Stimulated activated CD8-positive, alpha-beta memory T cell treated with anti-CD3 and anti-CD28 coated beads, Interleukin-12 subunit alpha, Interleukin-12 subunit beta, amount 100 ng/mL, for 4 hours (primary cell): ENCODE measurements around the gene TMEM14A.

Source experiments
- DNase-seq: peaks from one replicate; pipeline ENCODE4 v3.0.0-alpha.2; 2020; ENCODE audit warnings: low read depth

Gene TMEM14A

DNA sequence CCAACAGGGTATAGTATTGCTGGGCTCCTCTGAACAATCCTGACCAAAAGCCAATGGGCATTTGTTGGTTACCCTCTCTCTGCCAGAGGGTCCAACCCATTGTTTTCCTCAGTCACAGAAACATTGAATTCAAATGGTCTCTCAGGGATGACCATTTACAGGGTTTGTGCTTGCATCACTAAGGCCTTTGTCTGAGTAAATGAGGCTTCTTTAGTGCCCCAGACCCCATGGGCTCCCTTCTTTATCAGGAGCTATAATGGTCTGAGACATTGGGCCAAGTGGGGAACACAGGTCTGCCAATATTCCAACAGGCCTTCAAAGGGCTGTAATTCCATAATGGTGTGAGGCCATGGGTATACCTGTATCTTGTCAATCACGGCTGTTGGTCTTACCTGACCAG, 65.2 kb downstream of the TMEM14A start:
- DNase-seq, result no peak
